Hippocampal formation (tissue), 2 donors: ENCODE data around the gene MTARC1.

Experiments
- DNase-seq, 2 donors: peaks; one replicate each; lab custom pipeline; 2025; lab: John Stamatoyannopoulos, UW

Gene MTARC1

GRCh38 chr1:220770245-220770913 is 16.3 kb upstream of the MTARC1 start:
- no peak for DNase-seq

- DNase-seq, result no peak
These were observed 13.9 kb upstream of the MTARC1 start for GRCh38 chr1:220772846-220773245.

GRCh38 chr1:220775240-220775853 is 11.4 kb upstream of the MTARC1 start:
- peak; percentile 19 to 31 for DNase-seq

GRCh38 chr1:220776254-220776653 is 10.5 kb upstream of the MTARC1 start:
- no peak for DNase-seq

- DNase-seq, result peak; percentile 59 to 77
These were observed 9.9 kb upstream of the MTARC1 start for GRCh38 chr1:220776720-220777326.

GRCh38 chr1:220783453-220783852 is 3.3 kb upstream of the MTARC1 start:
- DNase-seq, result no peak

GRCh38 chr1:220784751-220785150 is 2.0 kb upstream of the MTARC1 start:
- DNase-seq, result no peak

GRCh38 chr1:220785166-220786056 is 1.3 kb upstream of the MTARC1 start:
- no peak for DNase-seq

GRCh38 chr1:220786057-220786336 is 716 bp upstream of the MTARC1 start:
- no peak for DNase-seq

- no peak for DNase-seq
These were observed 431 bp downstream of the MTARC1 start for GRCh38 chr1:220787069-220787619.

- DNase-seq, result no peak
These were observed 2.2 kb downstream of the MTARC1 start for GRCh38 chr1:220788900-220789299.

GRCh38 chr1:220789532-220790147 is 2.9 kb downstream of the MTARC1 start:
- DNase-seq, result no peak

GRCh38 chr1:220791285-220791684 is 4.6 kb downstream of the MTARC1 start:
- DNase-seq, result no peak

- DNase-seq, result no peak
These were observed 5.2 kb downstream of the MTARC1 start for GRCh38 chr1:220791956-220792355.

GRCh38 chr1:220796530-220796929 is 9.8 kb downstream of the MTARC1 start:
- no peak for DNase-seq

- DNase-seq, result no peak
These were observed 10.3 kb downstream of the MTARC1 start for GRCh38 chr1:220797044-220797443.

- no peak for DNase-seq
These were observed 10.8 kb downstream of the MTARC1 start for GRCh38 chr1:220797553-220797952.

- DNase-seq, result no peak
These were observed 11.6 kb downstream of the MTARC1 start for GRCh38 chr1:220798338-220798737.

GRCh38 chr1:220800262-220800661 is 13.5 kb downstream of the MTARC1 start:
- no peak for DNase-seq

- peak; percentile 7 to 11 for DNase-seq
These were observed 16.9 kb downstream of the MTARC1 start for GRCh38 chr1:220803401-220804201.

GRCh38 chr1:220804202-220804586 is 17.5 kb downstream of the MTARC1 start:
- no peak for DNase-seq
